Stimulated activated CD4-positive, alpha-beta T cell treated with anti-CD3 and anti-CD28 coated beads, Interleukin-2, amount 100 ng/mL, for 4 hours (primary cell): ENCODE measurements around the gene DPP10.

ENCODE experiments used
- DNase-seq: peaks from one replicate; pipeline ENCODE4 v3.0.0-alpha.2; 2020; ENCODE audit warnings: low read depth

The DPP10 gene

GRCh38 chr2:115569547-115569946 lies 1127.1 kb downstream of the DPP10 start:
- DNase-seq: no peak

GRCh38 chr2:115572746-115573145 lies 1130.3 kb downstream of the DPP10 start:
- DNase-seq: no peak

- DNase-seq: no peak
Measured at GRCh38 chr2:115573756-115574155, 1131.3 kb downstream of the DPP10 start.

- DNase-seq: no peak
Measured at GRCh38 chr2:115574667-115575066, 1132.2 kb downstream of the DPP10 start.

- DNase-seq: no peak
Measured at GRCh38 chr2:115580784-115581183, 1138.3 kb downstream of the DPP10 start.

- no peak for DNase-seq
Measured at GRCh38 chr2:115584507-115584906, 1142.1 kb downstream of the DPP10 start.

GRCh38 chr2:115596659-115597375 lies 1154.4 kb downstream of the DPP10 start:
- no peak for DNase-seq

GRCh38 chr2:115603285-115603684 lies 1160.8 kb downstream of the DPP10 start:
- no peak for DNase-seq

GRCh38 chr2:115606350-115606749 lies 1163.9 kb downstream of the DPP10 start:
- no peak for DNase-seq

- no peak for DNase-seq
Measured at GRCh38 chr2:115609978-115610377, 1167.5 kb downstream of the DPP10 start.

GRCh38 chr2:115610888-115611287 lies 1168.4 kb downstream of the DPP10 start:
- no peak for DNase-seq

- DNase-seq: no peak
Measured at GRCh38 chr2:115624332-115624731, 1181.9 kb downstream of the DPP10 start.

GRCh38 chr2:115634578-115634977 lies 1192.1 kb downstream of the DPP10 start:
- DNase-seq: no peak

GRCh38 chr2:115635430-115635829 lies 1193.0 kb downstream of the DPP10 start:
- no peak for DNase-seq

- DNase-seq: no peak
Measured at GRCh38 chr2:115649731-115650130, 1207.3 kb downstream of the DPP10 start.

- no peak for DNase-seq
Measured at GRCh38 chr2:115650827-115651226, 1208.4 kb downstream of the DPP10 start.

- DNase-seq: no peak
Measured at GRCh38 chr2:115652652-115653051, 1210.2 kb downstream of the DPP10 start.

GRCh38 chr2:115654362-115654761 lies 1211.9 kb downstream of the DPP10 start:
- DNase-seq: no peak

- DNase-seq: no peak
Measured at GRCh38 chr2:115678129-115678528, 1235.7 kb downstream of the DPP10 start.

GRCh38 chr2:115684345-115684744 lies 1241.9 kb downstream of the DPP10 start:
- DNase-seq: no peak

- DNase-seq: no peak
Measured at GRCh38 chr2:115691409-115691808, 1249.0 kb downstream of the DPP10 start.

- no peak for DNase-seq
Measured at GRCh38 chr2:115694651-115695050, 1252.2 kb downstream of the DPP10 start.

GRCh38 chr2:115733190-115733775 lies 1290.8 kb downstream of the DPP10 start:
- DNase-seq: no peak

- no peak for DNase-seq
Measured at GRCh38 chr2:115738111-115738510, 1295.7 kb downstream of the DPP10 start.
